GM21360 (cell line): ENCODE results near the gene OPN1SW.

Experiments used
- ATAC-seq: cut with Tn5 transposase; IDR thresholded peaks from one replicate; pipeline ENCODE4 v1.9.1; 2021; ENCODE audit warnings: mild to moderate bottlenecking, moderate library complexity; ENCODE audit not compliant: unreplicated experiment

Gene OPN1SW

DNA sequence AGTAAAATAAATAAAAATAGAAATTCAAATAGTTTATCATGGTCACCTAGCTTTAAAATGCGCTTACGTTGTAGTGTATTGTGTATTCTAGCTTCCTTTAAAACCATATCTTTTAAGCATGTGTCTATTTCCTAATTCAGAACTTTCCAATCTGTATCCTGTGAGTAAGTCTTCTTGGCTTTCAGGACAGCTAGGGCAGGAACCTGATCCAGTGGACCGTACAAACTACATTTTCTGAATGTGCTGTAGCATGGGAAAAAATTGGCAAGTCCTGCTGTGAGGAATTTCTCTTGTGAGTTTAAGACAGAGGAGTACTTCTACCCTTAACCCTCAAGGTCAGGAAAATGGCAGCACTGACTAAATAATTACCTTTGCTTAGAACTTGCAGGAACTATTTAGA lies 12.1 kb downstream of the OPN1SW start:
- ATAC-seq, result no peak

DNA sequence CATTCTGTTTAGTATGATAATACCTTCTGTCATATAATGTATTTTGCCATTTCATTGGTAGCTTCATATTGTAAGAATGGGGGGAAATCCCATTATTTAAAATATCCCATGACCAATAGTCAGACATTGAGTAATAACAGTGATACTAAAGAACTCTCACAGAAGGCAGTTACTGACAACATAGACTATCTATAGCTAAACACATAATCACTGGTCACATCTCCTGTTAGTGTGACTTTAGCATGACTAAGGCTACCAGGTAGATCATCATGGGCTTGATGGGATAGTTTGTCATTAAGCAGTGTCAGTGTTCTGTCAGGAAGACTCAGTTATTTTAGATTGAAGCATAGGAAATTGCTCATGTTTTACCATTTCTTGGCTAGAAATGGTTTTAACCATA lies 16.4 kb downstream of the OPN1SW start:
- ATAC-seq, result no peak

DNA sequence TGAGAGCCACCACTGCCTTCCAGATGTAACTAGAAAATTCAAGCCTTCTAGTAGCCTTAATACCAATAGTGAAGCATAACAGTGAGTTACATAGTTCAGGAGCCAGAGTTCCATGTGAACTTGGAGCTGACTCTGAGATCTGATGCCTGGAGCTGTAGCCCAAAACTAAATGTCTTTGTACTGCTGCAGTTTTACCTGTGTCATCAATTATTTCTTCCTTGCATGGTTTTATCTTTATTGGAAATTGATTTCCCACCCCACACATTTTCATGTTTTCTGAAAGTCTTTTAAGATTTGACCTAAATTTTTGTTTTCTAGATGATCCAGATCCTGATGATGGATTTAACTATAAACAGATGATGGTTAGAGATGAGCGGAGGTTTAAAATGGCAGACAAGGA lies 17.0 kb downstream of the OPN1SW start:
- ATAC-seq, result no peak

DNA sequence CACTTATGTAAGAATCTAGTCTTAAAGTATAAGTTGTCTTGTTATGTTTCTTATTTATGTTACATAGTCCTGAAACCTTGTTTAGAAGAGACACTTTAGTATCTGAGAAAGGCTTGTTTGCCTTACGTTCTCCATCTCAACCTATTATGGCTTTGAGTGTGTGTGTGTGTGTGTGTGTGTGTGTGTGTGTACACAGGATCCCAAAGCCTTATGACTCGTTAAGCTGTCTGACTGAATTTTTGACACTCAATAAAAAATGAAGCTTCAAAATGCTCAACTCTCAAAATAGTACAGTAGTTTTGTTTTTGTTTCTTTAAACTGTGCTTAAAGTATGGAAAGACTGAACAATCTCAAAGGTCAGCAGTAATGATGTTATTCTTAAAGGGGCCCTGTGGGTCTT lies 18.4 kb downstream of the OPN1SW start:
- no peak for ATAC-seq

DNA sequence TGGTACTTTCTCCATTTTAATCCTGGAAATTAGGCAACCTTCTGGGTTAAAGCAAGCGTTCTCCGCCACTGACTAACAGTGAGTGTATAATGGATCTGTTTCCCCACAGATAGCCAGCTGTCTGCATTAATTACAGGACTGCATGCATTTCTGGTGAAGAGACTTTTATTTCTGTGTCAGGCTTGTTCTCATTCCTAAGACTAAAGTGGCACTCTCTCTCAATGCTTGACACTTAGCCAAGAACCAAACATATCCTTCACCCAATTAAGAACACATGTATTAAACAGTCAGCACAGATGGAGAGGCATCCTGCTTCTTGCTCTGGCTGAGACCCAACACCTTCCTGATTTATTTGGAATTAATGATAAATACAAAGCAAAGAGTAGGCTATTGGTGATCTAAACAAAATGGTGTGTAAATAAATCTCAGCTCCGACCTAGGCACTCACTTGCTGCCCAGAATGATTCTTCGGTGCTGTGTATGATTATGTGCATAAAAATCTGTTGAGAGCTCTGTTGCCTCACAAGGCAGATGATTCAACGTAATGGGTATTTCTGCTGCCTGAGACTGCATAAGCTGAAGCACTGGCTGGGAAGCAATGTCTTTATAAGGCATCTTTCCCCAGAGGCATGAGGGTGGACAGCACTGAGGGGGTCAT lies 19.6 kb downstream of the OPN1SW start:
- no peak for ATAC-seq

DNA sequence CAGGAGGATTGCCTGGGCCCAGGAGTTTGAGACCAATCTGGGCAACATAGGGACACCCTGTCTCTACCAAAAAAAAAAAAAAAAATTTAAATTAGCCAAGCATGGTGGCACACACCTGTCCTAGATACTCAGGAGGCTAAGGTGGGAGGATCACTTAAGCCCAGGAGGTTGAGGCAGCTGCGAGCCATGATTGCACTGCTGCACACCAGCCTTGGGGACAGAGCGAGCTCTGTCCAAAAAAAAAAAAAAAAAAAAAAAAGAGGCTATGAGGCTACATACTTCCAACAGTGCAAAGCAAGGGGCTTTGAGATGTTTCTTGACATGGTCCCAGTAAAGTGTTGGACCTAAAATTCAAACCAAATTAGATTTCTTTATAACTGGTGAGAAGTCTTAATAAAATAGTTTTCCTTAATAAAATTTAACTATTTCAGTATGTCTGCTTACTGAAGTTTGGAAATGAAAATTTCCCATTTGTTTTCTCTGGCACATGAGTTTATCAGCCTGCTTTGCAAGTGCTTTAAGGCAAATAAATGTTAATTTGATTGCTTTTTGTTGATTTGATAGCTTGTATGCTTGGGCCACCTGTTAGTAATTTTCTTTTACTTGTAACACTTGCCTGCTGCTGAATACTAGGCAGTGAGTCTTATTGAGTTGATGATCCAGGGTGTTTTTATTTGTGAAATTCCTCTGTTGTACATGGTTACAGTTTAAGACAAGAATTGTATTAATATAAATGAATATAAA lies 20.3 kb downstream of the OPN1SW start:
- ATAC-seq, result no peak

DNA sequence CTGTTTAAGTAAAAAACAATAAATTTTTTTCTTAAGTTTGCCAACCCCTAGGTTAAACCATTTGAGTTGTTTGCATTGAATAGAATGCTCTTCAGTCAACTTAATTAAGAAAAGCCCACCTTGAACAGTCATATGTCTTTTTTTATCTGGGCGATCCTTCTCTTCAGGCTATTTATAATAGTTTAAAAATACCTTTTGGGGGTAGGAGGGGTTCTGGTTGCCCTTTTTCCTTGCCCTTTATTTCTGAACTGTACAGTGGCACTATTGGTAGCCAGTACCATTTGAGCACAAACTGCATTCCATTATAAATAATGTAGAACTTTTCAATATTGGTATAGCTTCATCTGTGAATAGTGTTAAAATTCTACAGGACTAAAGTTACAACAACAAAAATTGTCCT lies 23.3 kb downstream of the OPN1SW start:
- ATAC-seq, result no peak

DNA sequence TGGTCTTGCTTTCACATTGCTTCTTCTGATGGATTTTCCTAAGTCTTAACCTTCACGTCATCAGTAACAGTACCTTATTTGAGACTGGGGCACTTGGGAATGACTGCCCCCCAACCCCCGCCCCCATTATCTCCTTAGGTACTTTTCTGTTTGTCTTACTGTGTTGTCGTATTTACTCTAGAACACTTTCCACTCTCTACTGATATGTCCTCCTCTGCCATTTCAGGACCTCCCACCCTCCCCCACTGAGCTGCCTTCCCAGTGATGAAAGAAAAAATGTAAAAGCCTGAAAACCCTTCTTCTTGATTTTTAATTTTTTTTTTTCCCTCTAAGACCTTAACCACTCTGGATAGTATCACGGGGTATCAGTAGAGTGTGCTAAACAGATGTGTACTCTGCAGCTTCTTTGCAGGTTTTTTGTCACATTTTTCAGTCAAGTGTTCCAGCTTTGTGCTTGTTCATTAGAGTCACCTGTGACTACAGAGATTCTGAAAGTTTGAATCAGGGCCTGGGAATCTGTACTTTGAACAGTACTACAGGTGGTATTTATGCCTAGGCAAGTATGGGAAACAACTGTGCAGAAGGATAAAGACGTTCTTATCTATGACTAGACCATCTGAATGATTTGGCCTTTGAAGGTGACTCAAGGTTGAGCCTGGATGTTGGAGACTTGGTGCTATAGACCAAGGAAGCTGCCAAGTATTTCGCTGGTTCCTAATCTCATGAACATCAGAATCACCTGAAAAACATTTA lies 28.1 kb downstream of the OPN1SW start:
- no peak for ATAC-seq

DNA sequence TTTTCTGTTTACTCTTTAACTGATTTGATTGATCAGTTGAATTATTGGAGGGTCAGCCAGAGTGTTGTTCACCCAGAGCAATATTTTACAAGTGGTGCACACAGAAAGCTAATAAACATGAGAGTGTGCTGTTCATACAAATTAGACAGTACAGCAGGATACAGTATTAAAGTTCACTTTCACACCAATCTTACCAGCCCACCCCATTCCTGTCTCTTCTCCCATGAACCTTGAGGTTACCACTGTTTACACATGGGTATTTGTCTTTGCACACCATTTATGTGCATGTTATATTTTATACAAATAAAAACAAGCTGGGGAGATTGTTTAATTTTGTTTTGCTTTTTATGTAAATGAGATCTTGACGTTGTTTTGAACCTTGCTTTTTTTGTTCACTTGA lies 29.9 kb downstream of the OPN1SW start:
- no peak for ATAC-seq

DNA sequence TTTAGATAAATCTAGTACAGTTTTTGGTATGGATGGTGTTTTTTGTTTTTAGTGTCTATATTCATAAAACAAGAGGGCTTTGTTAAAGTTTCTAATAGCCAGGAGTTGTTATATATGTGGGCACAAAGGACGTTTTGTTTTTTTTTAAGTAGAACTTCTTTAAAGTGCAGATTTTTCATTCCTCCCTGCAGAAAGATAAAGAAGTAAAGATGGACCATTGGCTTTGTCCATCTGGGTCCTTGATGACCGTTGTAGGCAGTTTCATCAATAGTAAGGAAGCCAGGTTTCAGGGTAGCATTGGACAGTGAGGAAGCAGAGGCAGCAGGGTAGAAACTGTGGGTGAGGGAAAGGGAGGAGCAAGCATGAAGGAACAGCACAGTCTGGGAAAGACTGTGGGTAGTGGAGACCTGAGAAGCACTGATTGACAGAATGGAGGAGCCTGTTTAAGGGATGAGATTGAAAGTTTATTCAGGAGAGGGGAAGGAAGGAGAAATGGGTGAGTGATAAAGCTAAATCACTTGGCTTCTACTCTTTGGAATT lies 31.2 kb downstream of the OPN1SW start:
- no peak for ATAC-seq

DNA sequence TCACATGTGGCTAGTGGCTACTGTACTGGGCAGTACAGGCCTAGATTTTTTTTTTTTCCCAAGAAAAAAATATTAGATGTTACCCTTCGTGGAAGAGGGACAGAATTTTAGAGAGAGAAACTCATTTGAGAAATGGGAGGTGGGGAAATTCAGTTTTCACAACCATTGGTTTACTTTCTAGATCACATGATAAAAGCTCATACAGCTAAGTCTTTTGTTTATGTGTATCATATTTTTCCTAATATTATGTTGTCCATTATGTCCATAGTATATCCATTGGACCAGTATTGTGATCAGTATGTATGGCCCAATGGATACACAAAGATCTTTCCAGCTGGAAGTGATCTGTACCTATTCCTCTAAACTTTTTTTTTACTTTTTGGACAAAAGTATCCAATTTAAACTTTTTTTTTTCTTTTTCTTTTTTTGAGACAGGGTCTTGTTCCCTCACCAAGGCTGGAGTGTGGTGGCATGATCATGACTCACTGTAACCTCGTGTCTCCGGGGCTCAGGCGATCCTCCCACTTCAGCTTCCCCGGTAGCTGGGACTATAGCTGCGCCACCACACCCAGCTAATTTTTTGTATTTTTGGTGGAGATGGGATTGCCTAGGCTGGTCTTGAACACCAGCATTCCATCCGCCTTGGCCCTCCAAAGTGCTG lies 32.4 kb downstream of the OPN1SW start:
- ATAC-seq, result no peak

DNA sequence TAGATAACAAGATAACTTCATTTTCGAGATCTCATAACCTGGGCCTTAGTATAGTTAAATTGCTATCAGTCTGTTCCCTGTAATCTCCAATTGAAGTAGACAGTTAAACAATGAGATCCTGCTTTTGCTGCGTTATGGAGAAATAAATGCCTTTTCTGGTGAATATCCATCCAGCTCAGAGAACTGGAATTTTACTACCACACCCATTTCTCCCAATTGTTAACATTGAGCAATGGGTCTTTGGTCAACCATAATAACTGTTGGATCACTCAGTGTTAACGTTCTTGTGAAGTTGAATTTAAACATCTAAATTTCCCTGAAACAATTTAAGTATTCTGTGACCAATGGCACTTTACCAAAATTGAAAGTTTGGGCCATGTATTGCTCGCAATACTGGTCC lies 33.4 kb downstream of the OPN1SW start:
- no peak for ATAC-seq

DNA sequence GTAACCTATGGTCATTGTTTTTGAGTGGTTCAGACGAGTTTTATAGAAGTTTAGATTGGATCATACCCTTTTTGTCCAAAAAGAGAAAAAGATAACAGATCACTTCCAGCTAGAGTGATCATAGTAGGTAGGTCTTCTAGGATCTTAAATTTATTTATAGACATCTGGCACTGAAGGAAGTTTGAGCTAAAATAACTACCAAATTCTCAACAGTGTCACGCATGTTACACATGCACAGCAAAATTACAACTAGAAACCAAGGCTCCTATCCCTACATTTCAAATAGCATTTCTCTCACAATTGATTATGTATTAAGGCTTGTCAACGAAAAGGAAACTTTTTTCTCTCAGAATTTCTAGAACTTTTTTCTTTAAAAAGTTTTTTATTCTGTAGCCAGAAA lies 34.1 kb downstream of the OPN1SW start:
- no peak for ATAC-seq

DNA sequence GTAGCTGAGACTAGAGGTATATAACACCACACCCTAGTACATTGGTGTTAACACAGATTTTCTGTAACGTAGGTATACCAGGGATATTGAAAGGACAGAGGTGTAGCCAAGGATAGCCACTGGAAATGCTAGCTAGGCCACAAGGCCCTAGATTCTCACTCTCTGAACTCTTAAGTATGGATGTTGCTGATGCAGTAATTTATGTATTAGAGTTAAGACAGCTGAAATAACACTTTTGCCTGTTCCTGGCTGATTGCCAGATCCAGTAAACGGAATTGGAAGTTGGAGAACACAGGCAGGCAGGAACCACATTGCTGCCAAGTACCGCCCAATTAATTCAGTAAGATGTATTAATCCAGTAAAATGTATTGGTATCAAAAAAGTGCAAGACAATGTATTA lies 34.6 kb downstream of the OPN1SW start:
- ATAC-seq, result no peak

DNA sequence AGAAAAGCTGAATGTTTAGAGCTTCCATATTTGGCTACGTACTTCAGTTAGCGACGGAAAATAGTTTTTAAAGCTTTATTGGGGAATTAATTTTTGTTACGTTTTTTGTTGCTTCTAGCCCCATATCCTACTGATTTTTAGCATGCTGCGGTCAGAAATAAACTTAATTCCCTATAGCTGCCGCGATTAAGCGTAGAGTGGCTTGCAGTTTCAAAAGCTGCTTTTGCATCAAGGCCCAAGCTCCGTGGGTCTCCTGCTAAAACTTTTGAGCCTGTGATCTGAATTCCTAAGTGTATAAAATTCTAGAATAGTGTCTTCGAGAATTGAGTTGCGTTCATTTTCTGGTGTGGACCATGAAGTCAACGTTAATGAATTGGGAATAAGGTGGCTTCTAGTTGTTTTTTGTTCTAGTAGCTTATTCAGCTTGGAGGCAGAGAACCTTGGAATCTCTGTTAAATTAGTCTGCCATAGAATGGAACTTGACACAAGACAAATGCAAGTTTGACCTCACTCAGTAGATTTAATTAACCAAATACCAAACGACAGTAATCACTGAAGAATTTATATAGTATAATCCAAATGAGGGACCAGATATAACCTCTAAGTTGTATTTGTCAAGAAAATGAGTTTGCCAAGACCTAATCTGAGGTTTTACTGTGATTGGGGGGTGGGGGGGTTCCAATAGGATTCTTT lies 35.5 kb downstream of the OPN1SW start:
- no peak for ATAC-seq

DNA sequence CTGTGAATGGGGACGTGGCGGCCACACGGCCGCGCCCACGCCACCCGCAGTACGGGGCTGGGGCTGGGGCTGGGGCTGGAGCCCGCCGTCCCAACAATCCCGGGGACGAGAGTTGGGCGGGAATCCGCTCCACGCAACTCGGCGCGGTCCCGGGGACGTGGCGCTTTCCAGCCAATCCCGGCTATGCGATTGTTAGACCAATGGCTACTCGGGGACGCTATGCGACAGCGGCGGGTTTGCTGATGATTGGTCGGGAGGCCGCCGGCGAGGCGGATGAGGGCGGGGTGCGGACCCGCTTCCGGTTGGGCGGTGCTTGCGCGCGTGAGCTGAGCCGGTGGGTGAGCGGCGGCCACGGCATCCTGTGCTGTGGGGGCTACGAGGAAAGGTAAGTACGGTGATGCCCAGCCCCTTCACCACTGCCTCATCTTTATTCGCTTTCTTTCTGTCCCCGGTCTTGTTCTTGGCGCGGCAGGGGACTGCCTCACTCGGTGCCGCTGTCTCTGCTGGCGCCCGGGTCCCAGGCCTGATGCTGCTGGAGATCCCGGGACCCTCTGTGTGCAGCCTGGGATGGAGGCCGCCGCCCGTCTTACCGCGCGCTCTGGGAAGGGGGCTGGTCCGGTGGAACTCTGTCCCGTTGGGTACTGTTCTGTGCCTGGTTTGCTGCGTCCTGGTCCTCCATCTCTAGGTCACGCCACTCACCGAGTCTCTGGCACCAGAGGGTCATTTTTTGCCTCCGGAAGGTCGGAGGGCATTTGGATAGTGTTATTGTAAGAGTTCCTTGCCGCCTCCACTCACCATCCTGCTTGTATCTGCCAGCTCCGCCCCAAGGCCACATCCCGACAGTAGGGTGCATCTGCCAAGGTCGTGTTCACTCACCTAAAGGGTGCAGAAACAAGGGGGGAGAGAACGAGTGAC lies 36.3 kb downstream of the OPN1SW start, which contains the start of gene CALU:
Gene CALU, plus strand, starts transcription at position 312 of the 915 bp plus-strand sequence. CDS start 9,225 bp downstream, outside the sequence.
- ATAC-seq, result peak; percentile 98

DNA sequence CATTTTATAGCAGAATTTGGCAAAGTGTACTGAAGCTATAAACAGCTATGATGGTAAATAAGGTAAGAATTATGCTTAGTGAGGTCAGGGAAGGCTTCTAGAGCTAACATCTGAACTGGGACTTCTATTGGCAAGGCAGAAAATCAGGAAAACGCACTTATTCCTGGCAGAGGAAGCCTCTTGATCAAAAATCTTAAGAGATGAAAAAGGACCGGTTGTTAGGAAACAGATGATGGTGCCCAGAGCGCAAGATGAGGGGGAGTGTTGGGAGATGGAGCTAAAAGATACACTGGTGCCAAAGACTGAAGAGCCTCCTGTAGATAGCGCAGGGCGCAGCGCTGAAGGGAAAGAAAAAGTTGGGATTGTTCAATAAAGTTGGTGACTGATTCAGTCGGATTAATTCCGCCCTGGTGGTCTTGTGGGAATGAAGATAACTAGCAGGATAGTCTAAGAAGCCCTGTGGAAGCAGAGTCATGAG lies 37.0 kb downstream of the OPN1SW start:
- ATAC-seq, result no peak

DNA sequence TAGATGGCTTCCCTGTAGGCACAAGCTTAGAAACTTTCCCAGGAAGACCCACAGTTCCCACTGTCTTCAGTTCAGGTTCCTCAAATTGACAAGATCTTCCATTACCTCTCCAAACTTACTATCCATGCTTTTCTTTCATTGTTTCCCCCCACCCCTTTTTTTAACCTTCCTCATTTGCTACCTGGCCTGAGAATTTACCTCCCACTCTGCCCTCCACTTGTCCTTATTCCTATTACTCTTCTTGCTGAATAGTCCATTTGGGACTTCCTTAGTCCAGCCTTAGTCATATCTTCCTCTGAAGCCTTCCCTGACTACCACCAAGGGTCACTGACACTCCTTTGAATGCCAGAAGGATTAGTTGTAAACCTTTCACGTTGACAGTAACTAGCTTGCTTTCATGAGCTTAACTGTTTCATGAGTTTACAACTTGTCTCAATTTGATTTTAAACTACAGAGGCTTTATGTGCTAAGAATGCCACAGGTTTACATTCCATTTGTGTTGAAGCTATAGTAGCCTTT lies 37.7 kb downstream of the OPN1SW start:
- no peak for ATAC-seq

DNA sequence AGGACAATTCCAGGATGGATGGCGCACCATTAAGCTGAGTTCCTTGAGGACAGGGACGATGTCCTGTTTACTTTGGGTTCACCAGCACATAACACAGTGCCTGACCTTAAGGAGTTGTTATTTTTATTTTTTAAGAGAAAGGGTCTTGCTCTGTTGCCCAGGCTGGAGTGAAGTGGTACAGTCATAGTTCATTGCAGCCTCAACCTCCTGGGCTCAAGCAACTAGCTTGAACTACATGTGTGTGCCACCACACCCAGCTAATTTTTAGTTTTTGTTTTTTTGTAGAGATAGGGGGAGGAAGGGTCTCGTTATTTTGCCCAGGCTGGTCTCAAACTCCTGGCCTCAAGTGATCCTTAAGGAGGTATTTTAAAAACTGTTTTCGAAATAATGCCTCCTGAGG lies 38.2 kb downstream of the OPN1SW start:
- no peak for ATAC-seq
